ENCODE measurements around the gene TASP1.

TASP1 gene

GRCh38 chr20:13441388-13441787 lies 197.3 kb downstream of the TASP1 start:
- DNase-seq (ENCODE audit: low spot score), result no peak
- no peak for TF ChIP-seq CTCF (IDR thresholded peaks at IDR 0.05; ENCODE audit: extremely low read depth, insufficient read depth, missing control alignments)
- in situ Hi-C loops (cut with MboI; ENCODE audit: low pct_unique_long_range_greater_than_20kb, low sequenced_read_pairs, unreplicated experiment), result no loop called here

GRCh38 chr20:13436530-13436929 lies 202.2 kb downstream of the TASP1 start:
- no peak for TF ChIP-seq CTCF (IDR thresholded peaks at IDR 0.05; ENCODE audit: extremely low read depth, insufficient read depth, missing control alignments)
- in situ Hi-C loops (cut with MboI; ENCODE audit: low pct_unique_long_range_greater_than_20kb, low sequenced_read_pairs, unreplicated experiment), result no loop called here
- DNase-seq (ENCODE audit: low spot score), result no peak

GRCh38 chr20:13432126-13432525 lies 206.6 kb downstream of the TASP1 start:
- DNase-seq (ENCODE audit: low spot score), result no peak
- in situ Hi-C loops (cut with MboI; ENCODE audit: low pct_unique_long_range_greater_than_20kb, low sequenced_read_pairs, unreplicated experiment), result no loop called here
- TF ChIP-seq CTCF (IDR thresholded peaks at IDR 0.05; ENCODE audit: extremely low read depth, insufficient read depth, missing control alignments), result no peak

- in situ Hi-C loops (cut with MboI; ENCODE audit: low pct_unique_long_range_greater_than_20kb, low sequenced_read_pairs, unreplicated experiment), result no loop called here
- TF ChIP-seq CTCF (IDR thresholded peaks at IDR 0.05; ENCODE audit: extremely low read depth, insufficient read depth, missing control alignments), result no peak
- no peak for DNase-seq (ENCODE audit: low spot score)
These were observed 208.3 kb downstream of the TASP1 start for GRCh38 chr20:13430346-13431002.

- in situ Hi-C loops (cut with MboI; ENCODE audit: low pct_unique_long_range_greater_than_20kb, low sequenced_read_pairs, unreplicated experiment), result no loop called here
- TF ChIP-seq CTCF (IDR thresholded peaks at IDR 0.05; ENCODE audit: extremely low read depth, insufficient read depth, missing control alignments), result no peak
- no peak for DNase-seq (ENCODE audit: low spot score)
These were observed 210.0 kb downstream of the TASP1 start for GRCh38 chr20:13428684-13429083.

GRCh38 chr20:13426870-13427269 lies 211.9 kb downstream of the TASP1 start:
- TF ChIP-seq CTCF (IDR thresholded peaks at IDR 0.05; ENCODE audit: extremely low read depth, insufficient read depth, missing control alignments), result no peak
- in situ Hi-C loops (cut with MboI; ENCODE audit: low pct_unique_long_range_greater_than_20kb, low sequenced_read_pairs, unreplicated experiment), result no loop called here
- DNase-seq (ENCODE audit: low spot score), result no peak
